Adipocyte (in vitro differentiated cells): ENCODE results near the gene OTULINL.
"Not testable (repeated sequence)": the region's sequence is repeated elsewhere in the genome, so short reads cannot be mapped to it uniquely, and the experiment has no call there.

Source experiments
- DNase-seq: peaks from one replicate; pipeline ENCODE4 v3.0.0-alpha.2; 2015; ENCODE audit warnings: low read depth
- H3K27me3 ChIP-seq: replicated peaks from 2 replicates; pipeline ENCODE4 v1.7.0; 2013; ENCODE audit warnings: mild to moderate bottlenecking, low read length, moderate library complexity; ENCODE audit not compliant: control insufficient read depth, insufficient read depth
- H3K36me3 ChIP-seq: 2 replicates; pipeline ENCODE4 v1.7.0; 2013; ENCODE audit warnings: low read length, mild to moderate bottlenecking, moderate library complexity; ENCODE audit not compliant: control insufficient read depth, insufficient read depth, severe bottlenecking
- H3K4me1 ChIP-seq: 2 replicates; pipeline ENCODE4 v1.7.0; 2013; ENCODE audit warnings: mild to moderate bottlenecking, low read length, moderate library complexity; ENCODE audit not compliant: control insufficient read depth, insufficient read depth
- H3K4me3 ChIP-seq: 2 replicates; pipeline ENCODE4 v1.7.0; 2013; ENCODE audit warnings: mild to moderate bottlenecking, low read length, moderate library complexity
- H3K9ac ChIP-seq: 2 replicates; pipeline ENCODE4 v1.7.0; 2013; ENCODE audit warnings: mild to moderate bottlenecking, low read length, moderate library complexity
- H3K9me3 ChIP-seq: 2 replicates; pipeline ENCODE4 v1.7.0; 2013; ENCODE audit warnings: mild to moderate bottlenecking, low read length, moderate library complexity; ENCODE audit not compliant: control insufficient read depth

Gene OTULINL

DNA sequence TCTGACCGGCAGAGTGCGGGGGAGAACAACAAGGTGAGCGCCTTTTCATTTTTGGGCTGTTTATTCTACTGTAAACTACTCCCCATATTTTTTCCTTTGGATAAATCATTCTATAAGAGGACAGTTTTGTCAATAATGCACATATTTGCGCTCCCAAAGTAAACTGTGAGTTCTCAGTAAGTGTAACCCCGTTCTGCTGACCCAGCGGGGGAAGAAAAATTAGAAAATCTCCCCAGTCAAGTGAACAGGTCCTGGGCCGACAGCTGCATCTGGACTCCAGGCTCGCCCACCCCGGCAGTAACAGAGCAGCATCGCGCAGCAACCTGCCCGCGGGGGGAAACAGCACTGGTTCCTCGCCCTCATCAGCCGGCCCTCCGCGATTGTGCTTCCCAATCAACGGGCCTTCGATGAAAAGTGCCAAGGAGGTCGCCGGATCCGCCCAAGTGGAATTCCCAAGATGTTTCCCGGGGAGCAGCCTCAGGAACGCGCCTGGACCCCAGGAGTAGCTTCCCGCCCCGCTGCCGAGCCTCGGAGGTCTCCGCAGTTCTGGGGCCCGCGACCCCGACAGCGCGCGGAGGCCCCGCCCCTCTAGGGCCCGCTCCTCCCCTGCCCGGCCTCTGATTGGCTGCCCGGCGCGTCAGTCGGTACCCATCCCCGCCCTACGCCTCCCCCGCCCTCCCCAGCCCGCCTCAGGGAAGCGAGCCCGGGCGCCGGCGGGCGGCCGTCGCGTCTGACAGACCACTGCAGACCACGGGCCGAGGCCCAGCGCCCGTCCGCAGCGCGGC, at the start of gene OTULINL:
TSS of gene OTULINL (plus strand) at position 687 of the 785 bp plus-strand sequence. CDS start 103 bp downstream, outside the sequence.
- DNase-seq = peak; percentile 92
- Histone ChIP-seq H3K36me3 (no peaks in the 10 kb centered on the region), H3K27me3 (peaks cover 42% of the 10 kb centered on the region), H3K9me3 (peaks cover 7% of the 10 kb centered on the region), H3K4me3 (peak within 1 kb of the TSS; percentile 82), H3K4me1 (peaks cover 12% of the 10 kb centered on the region), H3K9ac (no peak within 1 kb of the TSS)

DNA sequence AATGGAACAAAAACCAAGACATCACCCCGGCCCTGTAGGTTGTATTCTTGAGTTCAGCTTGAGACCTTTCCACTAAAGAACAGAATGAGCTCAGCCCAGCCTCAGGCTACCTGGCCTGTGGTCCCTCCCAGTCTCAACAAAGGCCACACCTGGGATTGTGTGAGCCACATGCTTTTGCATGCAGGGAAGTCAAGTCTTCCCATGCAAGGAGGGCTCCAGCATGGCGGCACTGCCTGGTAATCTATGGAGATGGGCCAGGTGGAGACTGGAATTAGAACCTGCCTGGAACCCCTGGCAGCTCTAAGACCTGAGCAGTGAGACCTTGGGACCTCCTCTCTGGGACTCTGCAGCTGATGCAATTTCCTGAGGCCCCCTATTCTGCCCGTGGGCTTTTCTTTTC, 49.4 kb upstream of the OTULINL start:
- DNase-seq = no peak
- Histone ChIP-seq H3K27me3 (peaks cover 4% of the 10 kb centered on the region), H3K4me3 (no peak overlapping the region), H3K4me1 (no peaks in the 10 kb centered on the region), H3K9me3 (peaks cover 3% of the 10 kb centered on the region), H3K36me3 (no peaks in the 10 kb centered on the region), H3K9ac (no peak overlapping the region)

DNA sequence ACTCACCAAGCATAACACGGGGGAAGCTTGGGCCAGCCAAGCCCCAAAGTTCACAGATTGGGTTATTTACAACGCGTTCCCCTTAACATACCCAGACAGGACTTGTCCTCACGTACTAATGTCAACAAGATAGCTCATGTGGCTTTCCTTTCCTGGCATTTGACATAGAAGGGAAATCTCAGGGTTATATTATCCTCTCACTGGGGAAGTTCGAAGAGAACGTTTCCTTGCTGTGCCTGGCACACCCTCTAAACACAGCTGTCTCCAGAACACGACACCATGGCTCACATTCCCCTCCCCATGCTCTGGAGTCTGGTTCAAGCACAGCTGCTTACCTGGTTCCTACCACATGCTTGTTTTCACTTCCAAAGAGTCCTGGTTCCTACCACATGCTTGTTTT, 46.8 kb upstream of the OTULINL start:
- Histone ChIP-seq H3K9ac (no peak overlapping the region), H3K36me3 (no peaks in the 10 kb centered on the region), H3K4me3 (no peak overlapping the region), H3K27me3 (peaks cover 4% of the 10 kb centered on the region), H3K9me3 (peaks cover 7% of the 10 kb centered on the region), H3K4me1 (no peaks in the 10 kb centered on the region)
- DNase-seq = no peak

- H3K9me3 ChIP-seq = peaks cover 20% of the 10 kb centered on the region
- H3K9ac ChIP-seq = no peak overlapping the region
- H3K27me3 ChIP-seq = peaks cover 25% of the 10 kb centered on the region
- H3K4me3 ChIP-seq = no peak overlapping the region
- no peaks in the 10 kb centered on the region for H3K36me3 ChIP-seq
- no peaks in the 10 kb centered on the region for H3K4me1 ChIP-seq
- peak; percentile 1 for DNase-seq
Measured at GRCh38 chr5:14545308-14545707, 36.3 kb upstream of the OTULINL start.

DNA sequence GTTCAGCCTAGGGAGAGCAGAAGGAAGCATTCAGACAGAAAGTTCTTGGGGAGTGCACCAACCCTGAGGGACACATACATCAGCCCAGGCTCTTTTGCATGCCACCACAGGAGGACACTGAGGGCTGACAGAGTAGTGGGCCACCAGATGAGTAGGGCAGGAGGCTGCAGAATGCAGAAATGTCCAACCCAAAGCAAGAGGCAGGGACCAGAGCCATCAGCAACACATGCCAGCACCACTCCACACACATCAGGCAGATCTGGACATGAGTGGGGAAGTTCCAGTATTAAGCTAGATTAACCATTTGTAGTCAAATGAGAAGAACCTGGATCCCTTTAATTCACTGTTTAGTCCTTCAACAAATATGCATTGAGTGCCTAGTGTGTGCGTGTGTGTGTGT, 35.7 kb upstream of the OTULINL start:
- H3K4me1 ChIP-seq = no peaks in the 10 kb centered on the region
- H3K36me3 ChIP-seq = no peaks in the 10 kb centered on the region
- H3K9ac ChIP-seq = no peak overlapping the region
- H3K27me3 ChIP-seq = peaks cover 31% of the 10 kb centered on the region
- peaks cover 14% of the 10 kb centered on the region for H3K9me3 ChIP-seq
- H3K4me3 ChIP-seq = no peak overlapping the region
- DNase-seq = no peak

GRCh38 chr5:14547666-14548065, 33.9 kb upstream of the OTULINL start:
- H3K4me1 ChIP-seq = no peaks in the 10 kb centered on the region
- DNase-seq = no peak
- H3K9me3 ChIP-seq = peaks cover 5% of the 10 kb centered on the region
- no peak overlapping the region for H3K9ac ChIP-seq
- H3K27me3 ChIP-seq = peaks cover 34% of the 10 kb centered on the region
- no peak overlapping the region for H3K4me3 ChIP-seq
- H3K36me3 ChIP-seq = no peaks in the 10 kb centered on the region

- Histone ChIP-seq H3K4me1 (no peaks in the 10 kb centered on the region), H3K9ac (no peak overlapping the region), H3K27me3 (peaks cover 31% of the 10 kb centered on the region), H3K36me3 (no peaks in the 10 kb centered on the region), H3K4me3 (no peak overlapping the region), H3K9me3 (peaks cover 9% of the 10 kb centered on the region)
- no peak for DNase-seq
Measured at GRCh38 chr5:14551211-14551610, 30.4 kb upstream of the OTULINL start.

DNA sequence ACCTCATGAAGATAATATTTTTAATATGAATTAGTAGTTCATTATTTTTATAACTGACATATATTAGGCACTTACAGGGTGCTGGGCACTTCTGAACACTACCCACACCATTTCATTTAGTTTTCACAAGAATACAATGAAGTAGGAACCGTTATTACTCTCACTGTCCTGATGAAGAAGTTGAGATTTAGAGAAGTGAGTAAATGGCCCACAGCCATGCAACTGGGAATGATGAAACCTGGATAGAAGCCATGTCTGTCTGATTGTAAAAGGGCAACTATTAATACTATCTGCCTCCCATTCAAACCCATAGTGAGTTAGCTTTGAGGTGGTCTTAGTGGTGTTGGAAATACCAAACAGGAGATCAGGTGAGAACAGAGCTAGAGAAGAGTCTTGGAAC, 29.6 kb upstream of the OTULINL start:
- no peak overlapping the region for H3K4me3 ChIP-seq
- no peak overlapping the region for H3K9ac ChIP-seq
- no peaks in the 10 kb centered on the region for H3K36me3 ChIP-seq
- peaks cover 31% of the 10 kb centered on the region for H3K27me3 ChIP-seq
- H3K4me1 ChIP-seq = no peaks in the 10 kb centered on the region
- H3K9me3 ChIP-seq = peaks cover 4% of the 10 kb centered on the region
- DNase-seq = no peak

DNA sequence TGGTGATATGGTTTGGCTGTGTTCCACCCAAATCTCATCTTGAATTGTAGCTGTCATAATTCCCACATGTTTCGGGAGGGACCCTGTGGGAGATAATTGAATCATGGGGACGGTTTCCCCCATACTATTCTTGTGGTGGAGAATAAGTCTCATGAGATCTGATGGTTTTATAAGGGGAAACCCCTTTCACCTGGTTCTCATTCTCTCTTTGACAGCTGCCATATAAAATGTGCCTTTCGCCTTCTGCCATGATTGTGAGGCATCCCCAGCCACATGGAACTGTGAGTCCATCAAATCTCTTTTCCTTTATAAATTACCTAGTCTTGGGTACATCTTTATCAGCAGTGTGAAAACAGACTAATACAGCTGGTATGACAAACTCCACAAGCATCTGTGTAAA, 27.3 kb upstream of the OTULINL start:
- not testable (repeated sequence) for H3K9me3 ChIP-seq, H3K9ac ChIP-seq, H3K4me1 ChIP-seq, H3K4me3 ChIP-seq, DNase-seq, H3K36me3 ChIP-seq
- H3K27me3 ChIP-seq = peaks cover 33% of the 10 kb centered on the region

GRCh38 chr5:14556015-14556414, 25.6 kb upstream of the OTULINL start:
- H3K9me3 ChIP-seq = peaks cover 4% of the 10 kb centered on the region
- no peak overlapping the region for H3K4me3 ChIP-seq
- no peaks in the 10 kb centered on the region for H3K36me3 ChIP-seq
- no peak for DNase-seq
- no peak overlapping the region for H3K9ac ChIP-seq
- no peaks in the 10 kb centered on the region for H3K4me1 ChIP-seq
- H3K27me3 ChIP-seq = peaks cover 26% of the 10 kb centered on the region

GRCh38 chr5:14557203-14557770, 24.3 kb upstream of the OTULINL start:
- no peak for DNase-seq
- peaks cover 33% of the 10 kb centered on the region for H3K27me3 ChIP-seq
- H3K4me3 ChIP-seq = no peak overlapping the region
- peaks cover 4% of the 10 kb centered on the region for H3K9me3 ChIP-seq
- H3K36me3 ChIP-seq = no peaks in the 10 kb centered on the region
- H3K4me1 ChIP-seq = no peaks in the 10 kb centered on the region
- no peak overlapping the region for H3K9ac ChIP-seq
